WTC11 (cell line): ENCODE results near the gene DCAF6. TPM values are rescaled to one million over a fixed set of nuclear protein-coding genes. Genes with fewer than 3 reads are reported as not detected.

ENCODE experiments used
- ATAC-seq: fragments of 200-7000 bp; cut with Tn5 transposase; 2 replicates; pipeline ENCODE4 v1.10.0; 2021; ENCODE audit warnings: mild to moderate bottlenecking, moderate library complexity
- CTCF ChIA-PET: fragments of 300-600 bp; sonication (Branson Sonifier 250); formaldehyde crosslinking; loops from one replicate; lab custom pipeline; 2021; ENCODE audit warnings: antibody characterized with exemption; lab: Charles Lee
- POLR2A ChIA-PET: fragments of 350-600 bp; sonication (Branson Sonifier 250); formaldehyde crosslinking; loops from one replicate; lab custom pipeline; 2021; ENCODE audit warnings: antibody characterized with exemption; lab: Charles Lee
- DNase-seq: peaks from one replicate; pipeline ENCODE4 v3.0.0; 2021; ENCODE audit warnings: low spot score
- H3K27ac Mint-ChIP-seq: 2 replicates; pipeline ENCODE4 v1.8.0; 2021; ENCODE audit warnings: mixed read lengths
- H3K27me3 Mint-ChIP-seq: 2 replicates; pipeline ENCODE4 v1.8.0; 2021; ENCODE audit warnings: low read depth, mild to moderate bottlenecking, moderate library complexity, mixed read lengths
- H3K36me3 Mint-ChIP-seq: 2 replicates; pipeline ENCODE4 v1.8.0; 2021; ENCODE audit warnings: mixed read lengths
- H3K4me1 Mint-ChIP-seq: 2 replicates; pipeline ENCODE4 v1.8.0; 2022; ENCODE audit warnings: mixed read lengths
- H3K4me3 Mint-ChIP-seq: 2 replicates; pipeline ENCODE4 v1.8.0; 2021; ENCODE audit warnings: mild to moderate bottlenecking, moderate library complexity, mixed read lengths
- H3K9me3 Mint-ChIP-seq: 2 replicates; pipeline ENCODE4 v1.8.0; 2021; ENCODE audit warnings: mixed read lengths
- ATF3 ChIP-seq: sonication (generic); formaldehyde crosslinking; conservative IDR thresholded peaks from 2 replicates; pipeline ENCODE4 v1.8.1; 2022; ENCODE audit warnings: mild to moderate bottlenecking, missing genetic modification reagents
- CREB1 ChIP-seq: sonication (generic); formaldehyde crosslinking; IDR thresholded peaks from 2 replicates; pipeline ENCODE4 v1.8.0; 2023; ENCODE audit warnings: mild to moderate bottlenecking, missing genetic modification reagents
- E2F4 ChIP-seq: sonication (generic); formaldehyde crosslinking; IDR thresholded peaks from 2 replicates; pipeline ENCODE4 v1.8.1; 2022; ENCODE audit warnings: low read depth, mild to moderate bottlenecking, moderate library complexity, missing genetic modification reagents, borderline replicate concordance
- E2F5 ChIP-seq: sonication (generic); formaldehyde crosslinking; IDR thresholded peaks from 2 replicates; pipeline ENCODE4 v1.8.1; 2022; ENCODE audit warnings: mild to moderate bottlenecking, moderate library complexity, missing genetic modification reagents
- KAT7 ChIP-seq: sonication (generic); formaldehyde crosslinking; IDR thresholded peaks from 2 replicates; pipeline ENCODE4 v1.8.1; 2023; ENCODE audit warnings: missing genetic modification reagents, mild to moderate bottlenecking, borderline replicate concordance
- MXD4 ChIP-seq: fragments of 250-450 bp; sonication (Bioruptor Pico); IDR thresholded peaks from 2 replicates; pipeline ENCODE4 v1.8.0; 2021; ENCODE audit warnings: mild to moderate bottlenecking, moderate library complexity, borderline replicate concordance
- NFE2L1 ChIP-seq: sonication (generic); formaldehyde crosslinking; IDR thresholded peaks from 2 replicates; pipeline ENCODE4 v1.8.1; 2023; ENCODE audit warnings: missing genetic modification reagents
- PRRX2 ChIP-seq: fragments of 250-450 bp; sonication (Bioruptor Pico); IDR thresholded peaks from 2 replicates; pipeline ENCODE4 v1.8.0; 2021; ENCODE audit warnings: mild to moderate bottlenecking
- RELA ChIP-seq: sonication (generic); formaldehyde crosslinking; IDR thresholded peaks from 2 replicates; pipeline ENCODE4 v1.8.1; 2022; ENCODE audit warnings: missing genetic modification reagents, mild to moderate bottlenecking, borderline replicate concordance
- ZNF121 ChIP-seq: sonication (generic); formaldehyde crosslinking; IDR thresholded peaks from 2 replicates; pipeline ENCODE4 v1.8.0; 2023; ENCODE audit warnings: missing genetic modification reagents
- ZNF219 ChIP-seq: sonication (generic); formaldehyde crosslinking; IDR thresholded peaks from 2 replicates; pipeline ENCODE4 v1.8.0; 2023; ENCODE audit warnings: missing genetic modification reagents, mild to moderate bottlenecking, borderline replicate concordance
- ZNF281 ChIP-seq: sonication (generic); formaldehyde crosslinking; IDR thresholded peaks from 2 replicates; pipeline ENCODE4 v1.8.0; 2023; ENCODE audit warnings: mild to moderate bottlenecking, missing genetic modification reagents
- ZNF423 ChIP-seq: fragments of 250-450 bp; sonication (Bioruptor Pico); IDR thresholded peaks from 2 replicates; pipeline ENCODE4 v2.1.2; 2022; ENCODE audit warnings: mild to moderate bottlenecking, moderate library complexity
- ZNF425 ChIP-seq: fragments of 250-450 bp; sonication (Bioruptor Pico); conservative IDR thresholded peaks from 2 replicates; pipeline ENCODE4 v1.9.0; 2021; ENCODE audit warnings: mild to moderate bottlenecking
- total RNA-seq: library from RNA; stranded (reverse); gene quantifications from 3 replicates; pipeline ENCODE4 v1.2.3, GENCODE V29; 2021

The DCAF6 gene
- total RNA-seq, 1 experiment from 2014 or later = 13.5 TPM

GRCh38 chr1:167924543-167925231 is 11.8 kb upstream of the DCAF6 start:
- POLR2A ChIA-PET = interaction anchor here (0.7 to 2.8 kb wide), 2 partner anchors 11 to 32 kb away, joined by 4 to 8 read pairs; partner anchors contain the start of gene DCAF6
- CTCF ChIA-PET = no interaction called here
- no peak for ATAC-seq
- Mint-ChIP-seq H3K36me3 (no peaks in the 10 kb centered on the region), H3K4me3 (no peak overlapping the region), H3K4me1 (peaks cover 30% of the 10 kb centered on the region), H3K27ac (no peak overlapping the region), H3K9me3 (no peaks in the 10 kb centered on the region), H3K27me3 (no peaks in the 10 kb centered on the region)
- no peak for TF ChIP-seq NFE2L1 (CRISPR knock-in tag)
- no peak for TF ChIP-seq RELA (CRISPR knock-in tag)
- no peak for TF ChIP-seq ZNF219
- DNase-seq = no peak

GRCh38 chr1:167926486-167926997 is 9.9 kb upstream of the DCAF6 start:
- POLR2A ChIA-PET = interaction anchor here (2.8 kb wide), 1 partner anchor 9 kb away, joined by 8 read pairs; the partner anchor contains the start of gene DCAF6
- DNase-seq (no peak), ATAC-seq (peak; percentile 60)
- Mint-ChIP-seq H3K4me1 (peaks cover 30% of the 10 kb centered on the region), H3K9me3 (no peaks in the 10 kb centered on the region), H3K27ac (peak overlapping the region; percentile 4; the same call in 1 of the 2 replicates), H3K27me3 (no peaks in the 10 kb centered on the region), H3K36me3 (no peaks in the 10 kb centered on the region), H3K4me3 (no peak overlapping the region)
- TF ChIP-seq PRRX2 (CRISPR knock-in tag) (no peak), MXD4 (CRISPR knock-in tag) (no peak), E2F5 (CRISPR knock-in tag) (no peak)
- CTCF ChIA-PET = no interaction called here

- H3K27ac Mint-ChIP-seq = no peak overlapping the region
- TF ChIP-seq ZNF425 (no peak), E2F4 (no peak), ATF3 (CRISPR knock-in tag) (no peak), ZNF423 (no peak), ZNF281 (CRISPR knock-in tag) (no peak), KAT7 (no peak), ZNF121 (no peak), CREB1 (no peak)
- TF ChIP-seq, all 79 proteins: peak for 0
- Mint-ChIP-seq H3K9me3 (no peaks in the 10 kb centered on the region), H3K4me1 (peaks cover 30% of the 10 kb centered on the region), H3K27me3 (no peaks in the 10 kb centered on the region), H3K4me3 (no peak overlapping the region), H3K36me3 (no peaks in the 10 kb centered on the region)
- ATAC-seq (no peak), DNase-seq (no peak)
- CTCF ChIA-PET = no interaction called here
- POLR2A ChIA-PET = interaction anchor here (0.8 to 2.8 kb wide), 2 partner anchors 9 to 10 kb away, joined by 4 to 8 read pairs; partner anchors contain the start of gene DCAF6
These were observed 9.3 kb upstream of the DCAF6 start for GRCh38 chr1:167927046-167927754.
